Adrenal gland (tissue), 12 donors: ENCODE measurements around the gene LNPEP. TPM values are rescaled to one million over a fixed set of nuclear protein-coding genes. Genes with fewer than 3 reads are reported as not detected.
"Not testable (repeated sequence)": the region's sequence is repeated elsewhere in the genome, so short reads cannot be mapped to it uniquely, and the experiment has no call there.

Experiments used
- DNase-seq, 7 donors: peaks; one replicate each; pipeline ENCODE4 v3.0.0-alpha.2; 2019 to 2020
- H3K27ac ChIP-seq, 5 donors: fragments of 200-600 bp; sonication (generic) in 4 of 5; 1 replicate in 3 of 5; 2 replicates in 2 of 5; pipeline versions ENCODE4 v1.5.1 to v1.8.0; 2016 to 2020; ENCODE audit warnings: mild to moderate bottlenecking in 1 of 5
- H3K27me3 ChIP-seq: fragments of 200-600 bp; 2 replicates; pipeline ENCODE4 v1.8.0; 2021
- H3K36me3 ChIP-seq, 2 donors: fragments of 200-600 bp; replicated peaks in 1 of 2; 1 replicate in 1 of 2; 2 replicates in 1 of 2; pipeline versions ENCODE4 v1.5.1 to v1.8.0; 2018 to 2022
- H3K4me1 ChIP-seq, 2 donors: fragments of 200-600 bp; replicated peaks in 1 of 2; 1 replicate in 1 of 2; 2 replicates in 1 of 2; pipeline versions ENCODE4 v1.5.1 to v1.8.0; 2018 to 2021
- H3K4me3 ChIP-seq, 4 donors: fragments of 200-600 bp; sonication (generic) in 3 of 4; one replicate each; pipeline ENCODE4 v1.5.1; 2016 to 2018
- H3K9me3 ChIP-seq, 3 donors: fragments of 200-600 bp; sonication (generic) in 1 of 3; replicated peaks in 1 of 3; 1 replicate in 2 of 3; 2 replicates in 1 of 3; pipeline versions ENCODE4 v1.5.1 to v1.8.0; 2016 to 2021
- POLR2A ChIP-seq, 2 donors: fragments of 450-650 bp; IDR thresholded peaks; one replicate each; pipeline ENCODE4 v1.6.1; 2017; ENCODE audit warnings: antibody characterized with exemption in 2 of 2, mild to moderate bottlenecking in 2 of 2, moderate library complexity in 1 of 2
- WGBS, 4 donors: extraction: QIAGEN DNeasy Blood & Tissue Kit in 2 of 4; methylation state at CpG; one replicate each; pipeline versions ENCODE4 v1.1.5 to v1.1.7; 2013 to 2017; 5-methylcytosine and 5-hydroxymethylcytosine counted together
- intact Hi-C, 2 donors: fragments of 100-400 bp; cut with DNase I; formaldehyde crosslinking; loops; one replicate each; pipeline versions ENCODE4 v1.14.1 to v1.15.0; 2022 to 2023
- polyA plus RNA-seq, 3 donors: library from polyadenylated mRNA; stranded (reverse); fragments of 200-250 nt in 2 of 3; fragments of 350-450 nt in 1 of 3; fragmentation: Illumina TruSeq in 1 of 3; extraction: RNeasy Lipid Tissue Mini Kit (QIAGEN cat#74804) in 1 of 3; gene quantifications; one replicate each; pipeline ENCODE4 v1.2.3, GENCODE V29; 2013 to 2014
- total RNA-seq, 9 donors: library from RNA; depleted of rRNA in 4 of 9; stranded (reverse); fragments of >200 nt in 4 of 9; fragments of 120-200 nt in 1 of 9; fragmentation: NEBNext Ultra II Directional in 1 of 9; extraction: Animal tissue kit (Norgen Biotek cat#: 25700) in 1 of 9; gene quantifications; one replicate each; pipeline versions ENCODE4 v1.1.0 to v1.2.4, GENCODE V29; 2013 to 2023
- TF ChIP-seq, protein P1 (sequence below), 6 experiments: fragments of 450-650 bp in 4 of 6; fragments of 200-600 bp in 2 of 6; sonication (generic) in 1 of 6; IDR thresholded peaks; 1 replicate in 5 of 6; 2 replicates in 1 of 6; pipeline versions ENCODE4 v1.5.1 to v1.8.0; 2016 to 2021; ENCODE audit warnings: antibody characterized with exemption in 6 of 6, mild to moderate bottlenecking in 2 of 6, moderate library complexity in 1 of 6
- donor health status: healthy with polysubstance abuse.
- donor health status: Bipolar disorder and iron deficiency.
- donor health status: DM: yes; HTN: yes; CAD: no.
- donor health status: DM: no; HTN: no; CAD: no.
- donor health status: DM: no; HTN: no; CAD: no.
- donor health status: DM: yes; HTN: yes; CAD: no.

LNPEP gene
- total and polyA plus RNA-seq, 12 donors, result 2.3 to 35.4 (median 20.8) TPM

DNA sequence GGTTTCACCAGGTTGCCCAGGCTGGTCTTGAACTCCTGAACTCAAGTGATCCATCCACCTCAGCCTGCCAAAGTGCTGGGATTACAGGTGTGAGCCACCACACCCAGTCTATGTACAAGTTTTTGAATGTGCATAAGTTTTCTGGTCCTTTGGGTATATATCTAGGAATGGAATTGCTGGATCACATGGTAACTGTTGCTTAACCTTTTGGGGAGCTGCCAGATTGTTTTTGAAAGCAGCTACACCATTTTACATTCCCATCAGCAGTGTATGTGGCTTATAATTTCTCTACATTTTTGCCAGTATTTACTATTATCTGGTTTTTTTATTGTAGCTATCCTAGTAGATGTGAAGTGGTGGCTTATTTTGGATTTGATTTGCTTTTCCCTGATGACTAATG is 8.9 kb upstream of the LNPEP start:
- no peak for DNase-seq
- no peaks in the 10 kb centered on the region for H3K27me3 ChIP-seq
- no peak overlapping the region for H3K27ac ChIP-seq
- no peaks in the 10 kb centered on the region for H3K4me1 ChIP-seq
- H3K9me3 ChIP-seq, result no peaks in the 10 kb centered on the region
- intact Hi-C loops, result loop anchor here in 1 of 2 donors (10.0 kb wide), 1 partner anchor 52 kb away; the partner anchor contains the start of gene ERAP2
- no peak overlapping the region for H3K4me3 ChIP-seq
- no peak for TF ChIP-seq POLR2A (IDR thresholded peaks at IDR 0.05)
- TF ChIP-seq, protein P1, sequence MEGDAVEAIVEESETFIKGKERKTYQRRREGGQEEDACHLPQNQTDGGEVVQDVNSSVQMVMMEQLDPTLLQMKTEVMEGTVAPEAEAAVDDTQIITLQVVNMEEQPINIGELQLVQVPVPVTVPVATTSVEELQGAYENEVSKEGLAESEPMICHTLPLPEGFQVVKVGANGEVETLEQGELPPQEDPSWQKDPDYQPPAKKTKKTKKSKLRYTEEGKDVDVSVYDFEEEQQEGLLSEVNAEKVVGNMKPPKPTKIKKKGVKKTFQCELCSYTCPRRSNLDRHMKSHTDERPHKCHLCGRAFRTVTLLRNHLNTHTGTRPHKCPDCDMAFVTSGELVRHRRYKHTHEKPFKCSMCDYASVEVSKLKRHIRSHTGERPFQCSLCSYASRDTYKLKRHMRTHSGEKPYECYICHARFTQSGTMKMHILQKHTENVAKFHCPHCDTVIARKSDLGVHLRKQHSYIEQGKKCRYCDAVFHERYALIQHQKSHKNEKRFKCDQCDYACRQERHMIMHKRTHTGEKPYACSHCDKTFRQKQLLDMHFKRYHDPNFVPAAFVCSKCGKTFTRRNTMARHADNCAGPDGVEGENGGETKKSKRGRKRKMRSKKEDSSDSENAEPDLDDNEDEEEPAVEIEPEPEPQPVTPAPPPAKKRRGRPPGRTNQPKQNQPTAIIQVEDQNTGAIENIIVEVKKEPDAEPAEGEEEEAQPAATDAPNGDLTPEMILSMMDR (IDR thresholded peaks at IDR 0.05), result no peak
- H3K36me3 ChIP-seq, result no peaks in the 10 kb centered on the region

GRCh38 chr5:96928931-96929708 is 6.8 kb upstream of the LNPEP start:
- TF ChIP-seq POLR2A (IDR thresholded peaks at IDR 0.05), result no peak
- TF ChIP-seq, protein P1 (IDR thresholded peaks at IDR 0.05), result no peak
- H3K4me3 ChIP-seq, result no peak overlapping the region
- intact Hi-C loops, result loop anchor here in 1 of 2 donors (10.0 kb wide), 1 partner anchor 54 kb away; the partner anchor contains the start of gene ERAP2
- peaks cover 8 to 18% of the 10 kb centered on the region in 2 donors for H3K4me1 ChIP-seq
- H3K9me3 ChIP-seq, result no peaks in the 10 kb centered on the region
- DNase-seq, result no peak
- H3K36me3 ChIP-seq, result no peaks in the 10 kb centered on the region
- 87 to 93% (median 92%) methylated on average over 7 of the region's 7 CpGs for WGBS, 4 donors
- no peak overlapping the region for H3K27ac ChIP-seq
- H3K27me3 ChIP-seq, result no peaks in the 10 kb centered on the region

- 91 to 94% (median 92%) methylated on average over 3 of the region's 3 CpGs for WGBS, 4 donors
- Histone ChIP-seq H3K27me3 (no peaks in the 10 kb centered on the region), H3K27ac (no peak overlapping the region), H3K36me3 (no peaks in the 10 kb centered on the region), H3K4me3 (no peak overlapping the region), H3K9me3 (no peaks in the 10 kb centered on the region), H3K4me1 (peaks cover 10 to 19% of the 10 kb centered on the region in 2 donors)
- intact Hi-C loops, result loop anchor here (10.0 kb wide), 2 partner anchors 55 to 65 kb away; partner anchors contain the start of gene ERAP2 (in 1 of the 2)
- no peak for TF ChIP-seq POLR2A (IDR thresholded peaks at IDR 0.05)
- TF ChIP-seq, protein P1 (IDR thresholded peaks at IDR 0.05), result no peak
- no peak for DNase-seq
Measured at GRCh38 chr5:96930058-96930457, 5.8 kb upstream of the LNPEP start.

DNA sequence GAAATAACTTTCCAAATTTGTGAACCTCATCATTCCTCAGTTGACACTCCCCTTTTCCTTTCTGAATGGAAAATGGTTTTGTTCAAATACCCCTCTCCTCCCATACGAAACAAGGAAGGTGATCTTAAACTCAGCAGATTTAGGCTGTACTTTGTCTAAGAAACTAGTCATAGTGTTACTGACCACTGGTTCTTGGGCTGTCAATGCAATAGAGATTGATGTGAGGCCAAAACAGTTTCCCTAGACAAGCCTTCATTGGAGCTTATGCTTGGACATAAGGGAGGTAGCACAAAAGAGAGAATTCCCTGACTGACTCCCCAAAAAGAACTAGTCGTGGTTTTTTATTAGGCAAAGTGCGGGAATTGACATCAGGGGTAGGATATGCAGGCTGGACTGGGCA is 5.3 kb upstream of the LNPEP start:
- Histone ChIP-seq H3K27me3 (no peaks in the 10 kb centered on the region), H3K4me3 (no peak overlapping the region), H3K27ac (no peak overlapping the region), H3K9me3 (no peaks in the 10 kb centered on the region), H3K36me3 (no peaks in the 10 kb centered on the region), H3K4me1 (peaks cover 10 to 19% of the 10 kb centered on the region in 2 donors)
- intact Hi-C loops, result loop anchor here (10.0 kb wide), 2 partner anchors 56 to 64 kb away; partner anchors contain the start of gene ERAP2 (in 1 of the 2)
- 74 to 100% (median 98%) methylated on average over 3 of the region's 3 CpGs for WGBS, 4 donors
- no peak for DNase-seq
- TF ChIP-seq POLR2A (IDR thresholded peaks at IDR 0.05), result no peak
- TF ChIP-seq, protein P1 (IDR thresholded peaks at IDR 0.05), result no peak

- H3K4me1 ChIP-seq, result peaks cover 10 to 19% of the 10 kb centered on the region in 2 donors
- H3K9me3 ChIP-seq, H3K27ac ChIP-seq, DNase-seq, H3K27me3 ChIP-seq, H3K4me3 ChIP-seq, H3K36me3 ChIP-seq: not testable (repeated sequence)
- intact Hi-C loops, result loop anchor here (10.0 kb wide), 2 partner anchors 56 to 64 kb away; partner anchors contain the start of gene ERAP2 (in 1 of the 2)
- 89 to 99% (median 92%) methylated on average over 2 of the region's 2 CpGs for WGBS, 4 donors
Measured at GRCh38 chr5:96931037-96931436, 4.8 kb upstream of the LNPEP start.
